Measurements from ENCODE around the gene TCL1B.
"Not testable (repeated sequence)": the region's sequence is repeated elsewhere in the genome, so short reads cannot be mapped to it uniquely, and the experiment has no call there.

Gene TCL1B

GRCh38 chr14:95711476-95712176 is 25.4 kb downstream of the TCL1B start:
- DNase-seq (ENCODE audit: low read depth): no peak
- no peak overlapping the region for H3K4me3 ChIP-seq (ENCODE audit: low read length)
- no peak for TF ChIP-seq CTCF (conservative IDR thresholded peaks at IDR 0.05; ENCODE audit: low read depth, low read length)

GRCh38 chr14:95712398-95712797 is 26.2 kb downstream of the TCL1B start:
- no peak for DNase-seq (ENCODE audit: low read depth)
- H3K4me3 ChIP-seq (ENCODE audit: low read length): no peak overlapping the region
- no peak for TF ChIP-seq CTCF (conservative IDR thresholded peaks at IDR 0.05; ENCODE audit: low read depth, low read length)

GRCh38 chr14:95713596-95714371 is 27.6 kb downstream of the TCL1B start, which contains the start of gene TCL1A:
TCL1A (minus strand) TSS chr14:95714125; CDS start chr14:95714066, 59 bp downstream.
- no peak for TF ChIP-seq CTCF (conservative IDR thresholded peaks at IDR 0.05; ENCODE audit: low read depth, low read length)
- no peak for DNase-seq (ENCODE audit: low read depth)
- no peak within 1 kb of the TSS for H3K4me3 ChIP-seq (ENCODE audit: low read length)

GRCh38 chr14:95722525-95723190 is 36.4 kb downstream of the TCL1B start:
- TF ChIP-seq CTCF (conservative IDR thresholded peaks at IDR 0.05; ENCODE audit: low read depth, low read length): no peak
- DNase-seq (ENCODE audit: low read depth): no peak
- H3K4me3 ChIP-seq (ENCODE audit: low read length): no peak overlapping the region

GRCh38 chr14:95725685-95726336 is 39.6 kb downstream of the TCL1B start:
- no peak for TF ChIP-seq CTCF (conservative IDR thresholded peaks at IDR 0.05; ENCODE audit: low read depth, low read length)
- H3K4me3 ChIP-seq (ENCODE audit: low read length): no peak overlapping the region
- DNase-seq (ENCODE audit: low read depth): no peak

GRCh38 chr14:95727056-95727700 is 41.0 kb downstream of the TCL1B start:
- TF ChIP-seq CTCF (conservative IDR thresholded peaks at IDR 0.05; ENCODE audit: low read depth, low read length): no peak
- H3K4me3 ChIP-seq (ENCODE audit: low read length): no peak overlapping the region
- no peak for DNase-seq (ENCODE audit: low read depth)

- DNase-seq (ENCODE audit: low read depth); H3K4me3 ChIP-seq (ENCODE audit: low read length): not testable (repeated sequence)
Measured at GRCh38 chr14:95729402-95730028, 43.3 kb downstream of the TCL1B start.

All from retinal pigment epithelial cell (primary cell).